IMR-90 (cell line): ENCODE measurements around the gene KRT6A. TPM values are rescaled to one million over a fixed set of nuclear protein-coding genes. Genes with fewer than 3 reads are reported as not detected.

Experiments used
- ATAC-seq: fragments of 200-7000 bp; cut with Tn5 transposase; 2 replicates; pipeline ENCODE4 v1.9.1; 2020; ENCODE audit warnings: low read depth, mild to moderate bottlenecking, moderate library complexity
- BruUV-seq: library from RNA; stranded (reverse); fragments of 400-500 nt; replicated peaks from 2 replicates; lab custom pipeline; 2021; lab: Mats Ljungman, UMichigan
- CTCF ChIA-PET: fragments of 300-600 bp; formaldehyde crosslinking; extraction: SDS; loops from one replicate; lab custom pipeline; 2021; ENCODE audit warnings: antibody characterized with exemption; lab: Yijun Ruan, JAX
- POLR2A ChIA-PET: fragments of 300-600 bp; sonication (Branson Sonifier 250); formaldehyde crosslinking; loops from one replicate; lab custom pipeline; 2022; ENCODE audit warnings: antibody characterized with exemption; ENCODE audit not compliant: unreplicated experiment; lab: Charles Lee
- DNase-seq: peaks from one replicate; pipeline ENCODE4 v3.0.0; 2013
- H2AFZ ChIP-seq: replicated peaks from 2 replicates; pipeline ENCODE3; 2013; ENCODE audit warnings: low read length, mild to moderate bottlenecking; ENCODE audit not compliant: poor library complexity
- H2AK5ac ChIP-seq: 2 replicates; pipeline ENCODE4 v1.6.1; 2013; ENCODE audit warnings: low read depth, low read length, inconsistent platforms
- H2AK9ac ChIP-seq: replicated peaks from 2 replicates; pipeline ENCODE3; 2013; ENCODE audit warnings: mild to moderate bottlenecking, low read depth, low read length, moderate library complexity; ENCODE audit not compliant: poor library complexity
- H2BK120ac ChIP-seq: 2 replicates; pipeline ENCODE4 v1.6.1; 2013; ENCODE audit warnings: low read depth, low read length, inconsistent platforms
- H2BK15ac ChIP-seq: 3 replicates; pipeline ENCODE4 v1.6.1; 2013; ENCODE audit warnings: low read depth, low read length, inconsistent platforms
- H2BK20ac ChIP-seq: 2 replicates; pipeline ENCODE4 v1.6.1; 2013; ENCODE audit warnings: low read depth, mild to moderate bottlenecking, inconsistent platforms, low read length, moderate library complexity
- H2BK5ac ChIP-seq: 2 replicates; pipeline ENCODE4 v1.6.1; 2013; ENCODE audit warnings: mild to moderate bottlenecking, low read depth, low read length, inconsistent platforms; ENCODE audit not compliant: poor library complexity, severe bottlenecking
- H3K14ac ChIP-seq: replicated peaks from 2 replicates; pipeline ENCODE4 v1.6.1; 2013; ENCODE audit warnings: low read depth, low read length, inconsistent platforms
- H3K18ac ChIP-seq: 2 replicates; pipeline ENCODE4 v1.6.1; 2013; ENCODE audit warnings: low read depth, low read length, control low read depth
- H3K23ac ChIP-seq: 2 replicates; pipeline ENCODE4 v1.6.1; 2013; ENCODE audit warnings: low read depth, low read length, inconsistent platforms
- H3K27ac ChIP-seq: 2 replicates; pipeline ENCODE4 v1.5.1; 2013; ENCODE audit warnings: mild to moderate bottlenecking, control low read depth, low read length; ENCODE audit not compliant: insufficient read depth
- H3K27me3 ChIP-seq: 2 replicates; pipeline ENCODE4 v1.6.1; 2013; ENCODE audit warnings: low read length; ENCODE audit not compliant: control insufficient read depth, insufficient read depth
- H3K36me3 ChIP-seq: 2 replicates; pipeline ENCODE4 v1.6.1; 2013; ENCODE audit warnings: low read length, mixed read lengths; ENCODE audit not compliant: control insufficient read depth, insufficient read depth
- H3K4ac ChIP-seq: 2 replicates; pipeline ENCODE4 v1.6.1; 2013; ENCODE audit warnings: low read depth, low read length, inconsistent platforms
- H3K4me1 ChIP-seq: 2 replicates; pipeline ENCODE4 v1.6.1; 2013; ENCODE audit warnings: low read length, mixed read lengths; ENCODE audit not compliant: control insufficient read depth, insufficient read depth
- H3K4me2 ChIP-seq: 2 replicates; pipeline ENCODE4 v1.6.1; 2013; ENCODE audit warnings: low read depth, mild to moderate bottlenecking, control low read depth, low read length, moderate library complexity
- H3K4me3 ChIP-seq: 2 replicates; pipeline ENCODE4 v1.5.1; 2013; ENCODE audit warnings: low read depth, mild to moderate bottlenecking, control low read depth, low read length, moderate library complexity; ENCODE audit not compliant: insufficient read depth
- H3K56ac ChIP-seq: 2 replicates; pipeline ENCODE4 v1.6.1; 2013; ENCODE audit warnings: low read length, inconsistent platforms; ENCODE audit not compliant: insufficient read depth; ENCODE audit errors: extremely low read depth
- H3K79me1 ChIP-seq, 2 experiments: 2 replicates each; pipeline ENCODE4 v1.6.1; 2013; ENCODE audit warnings: low read length in 2 of 2, inconsistent platforms in 1 of 2, low read depth in 1 of 2
- H3K9ac ChIP-seq: 2 replicates; pipeline ENCODE4 v1.6.1; 2013; ENCODE audit warnings: low read depth, low read length, control low read depth
- H3K9me1 ChIP-seq: 2 replicates; pipeline ENCODE4 v1.6.1; 2013; ENCODE audit warnings: low read length, inconsistent platforms; ENCODE audit not compliant: insufficient read depth
- H3K9me3 ChIP-seq: 2 replicates; pipeline ENCODE4 v1.6.1; 2013; ENCODE audit warnings: low read length; ENCODE audit not compliant: control insufficient read depth, insufficient read depth
- H4K20me1 ChIP-seq: 2 replicates; pipeline ENCODE4 v1.6.1; 2013; ENCODE audit warnings: low read length, inconsistent platforms; ENCODE audit not compliant: insufficient read depth
- H4K5ac ChIP-seq: 2 replicates; pipeline ENCODE4 v1.6.1; 2013; ENCODE audit warnings: mild to moderate bottlenecking, low read depth, low read length, control low read depth
- H4K8ac ChIP-seq, 2 experiments: 2 replicates each; pipeline ENCODE4 v1.6.1; 2013; ENCODE audit warnings: low read depth in 2 of 2, low read length in 2 of 2, control low read depth in 1 of 2, inconsistent platforms in 1 of 2
- H4K91ac ChIP-seq: 2 replicates; pipeline ENCODE4 v1.6.1; 2013; ENCODE audit warnings: low read depth, low read length, inconsistent platforms; ENCODE audit not compliant: insufficient read depth
- BHLHE40 ChIP-seq: fragments of 150-350 bp; IDR thresholded peaks from 2 replicates; pipeline ENCODE4 v1.6.1; 2016; ENCODE audit warnings: mild to moderate bottlenecking, low read depth, low read length
- CEBPB ChIP-seq: IDR thresholded peaks from 2 replicates; pipeline ENCODE4 v1.6.1; 2012; ENCODE audit warnings: low read depth, low read length, improper control_type of control experiment
- CHD1 ChIP-seq: IDR thresholded peaks from 2 replicates; pipeline ENCODE4 v1.6.1; 2012; ENCODE audit warnings: low read depth, low read length, improper control_type of control experiment
- FOS ChIP-seq: fragments of 150-350 bp; IDR thresholded peaks from 2 replicates; pipeline ENCODE4 v1.6.1; 2016; ENCODE audit warnings: low read depth, low read length
- MAFK ChIP-seq: IDR thresholded peaks from 2 replicates; pipeline ENCODE4 v1.6.1; 2012; ENCODE audit warnings: low read depth, low read length, improper control_type of control experiment
- MAZ ChIP-seq: IDR thresholded peaks from 2 replicates; pipeline ENCODE4 v1.6.1; 2012; ENCODE audit warnings: low read depth, mild to moderate bottlenecking, low read length, improper control_type of control experiment, moderate library complexity, borderline replicate concordance
- MXI1 ChIP-seq: IDR thresholded peaks from 2 replicates; pipeline ENCODE4 v1.6.1; 2012; ENCODE audit warnings: low read depth, mild to moderate bottlenecking, low read length, moderate library complexity, borderline replicate concordance
- NFE2L2 ChIP-seq: fragments of 150-350 bp; IDR thresholded peaks from 2 replicates; pipeline ENCODE4 v1.6.1; 2016; ENCODE audit warnings: low read depth, mild to moderate bottlenecking, low read length
- POLR2A ChIP-seq: IDR thresholded peaks from 2 replicates; pipeline ENCODE4 v1.6.1; 2012; ENCODE audit warnings: mild to moderate bottlenecking, low read depth, low read length
- RCOR1 ChIP-seq: IDR thresholded peaks from 2 replicates; pipeline ENCODE4 v1.6.1; 2012; ENCODE audit warnings: mild to moderate bottlenecking, low read length, improper control_type of control experiment; ENCODE audit not compliant: insufficient replicate concordance
- SMC3 ChIP-seq: fragments of 150-350 bp; IDR thresholded peaks from 2 replicates; pipeline ENCODE4 v1.6.1; 2016; ENCODE audit warnings: low read depth, mild to moderate bottlenecking, antibody characterized with exemption, low read length, moderate library complexity
- WGBS, 2 experiments: methylation state at CpG; one replicate each; pipeline versions ENCODE4 v1.1.5 to v1.1.7; 2013; ENCODE audit warnings: missing lambda C conversion rate in 2 of 2; ENCODE audit not compliant: insufficient read length in 1 of 2; ENCODE audit errors: extremely low coverage in 2 of 2; 5-methylcytosine and 5-hydroxymethylcytosine counted together
- dilution Hi-C: fragments of 300-500 bp; cut with HindIII; formaldehyde crosslinking; loops from one replicate; pipeline ENCODE4 v1.14.3; 2018; ENCODE audit warnings: low sequenced_read_pairs; ENCODE audit not compliant: unreplicated experiment
- in situ Hi-C: fragments of 300-500 bp; cut with MboI; formaldehyde crosslinking; loops from 3 replicates; pipeline ENCODE4 v1.14.3; 2019; ENCODE audit warnings: low sequenced_read_pairs, inconsistent platforms, mixed read lengths
- intact Hi-C: fragments of 100-400 bp; cut with micrococcal nuclease; formaldehyde crosslinking; loops from 2 replicates; pipeline ENCODE4 v1.10.0; 2022
- polyA plus RNA-seq, 3 experiments: library from polyadenylated mRNA; depleted of rRNA; stranded (reverse); fragments of >200 nt; gene quantifications; 2 replicates each; pipeline ENCODE4 v1.2.3, GENCODE V29; 2012; ENCODE audit warnings: low replicate concordance in 1 of 3
- total RNA-seq: library from RNA; depleted of rRNA; stranded (reverse); fragments of >200 nt; gene quantifications from 2 replicates; pipeline ENCODE4 v1.2.3, GENCODE V29; 2012
- TF ChIP-seq, protein P1 (sequence below): conservative IDR thresholded peaks from 2 replicates; pipeline ENCODE4 v1.5.1; 2012; ENCODE audit warnings: mild to moderate bottlenecking, low read depth, low read length, improper control_type of control experiment
- TF ChIP-seq, protein P2 (sequence below): fragments of 150-350 bp; IDR thresholded peaks from 2 replicates; pipeline ENCODE4 v1.6.1; 2017; ENCODE audit warnings: mild to moderate bottlenecking, antibody characterized with exemption, low read length, low read depth

The KRT6A gene
- total and polyA plus RNA-seq, 2 of the 4 experiments (the other 2 are of a cell fraction), result not detected

DNA sequence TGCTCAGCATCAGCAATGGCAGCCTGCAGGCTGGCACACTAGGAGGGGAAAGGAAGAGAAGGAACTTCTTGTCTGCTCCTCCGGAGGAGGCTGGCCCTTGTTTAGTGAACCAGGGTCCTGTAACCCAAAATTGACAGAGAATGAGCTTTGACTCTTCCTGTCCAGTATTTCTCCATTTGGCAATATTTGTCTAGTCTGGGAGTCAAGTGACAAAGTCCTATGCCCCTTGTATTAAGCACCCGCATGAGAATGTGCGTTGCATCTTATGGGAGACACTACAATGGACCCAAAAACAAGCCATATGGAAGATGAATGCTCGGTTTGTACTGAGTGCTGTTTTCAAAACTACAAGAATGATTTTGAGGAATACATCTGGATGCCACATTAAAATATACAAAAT is 23.2 kb downstream of the KRT6A start:
- Histone ChIP-seq H3K9ac (no peak overlapping the region), H4K91ac (no peak overlapping the region), H3K27ac (no peak overlapping the region), H2AFZ (no peak overlapping the region), H3K27me3 (peaks cover 10% of the 10 kb centered on the region), H3K4ac (no peak overlapping the region), H3K4me3 (no peak overlapping the region), H3K4me2 (no peak overlapping the region), H3K18ac (no peak overlapping the region), H2AK9ac (no peak overlapping the region), H4K20me1 (no peaks in the 10 kb centered on the region), H2BK20ac (no peak overlapping the region), H3K9me3 (no peaks in the 10 kb centered on the region), H3K14ac (no peak overlapping the region), H3K79me1 (no peaks in the 10 kb centered on the region), H4K8ac (no peak overlapping the region), H2BK5ac (no peak overlapping the region), H3K36me3 (no peaks in the 10 kb centered on the region), H4K5ac (no peak overlapping the region), H2BK120ac (no peak overlapping the region), H2AK5ac (no peak overlapping the region), H3K56ac (no peak overlapping the region), H3K9me1 (no peaks in the 10 kb centered on the region), H3K4me1 (no peaks in the 10 kb centered on the region), H3K23ac (no peak overlapping the region), H2BK15ac (no peak overlapping the region)
- ChIA-PET CTCF (no interaction called here), POLR2A (no interaction called here)
- DNase-seq (no peak), ATAC-seq (no peak)
- TF ChIP-seq MAFK, result no peak
- TF ChIP-seq FOS, result no peak
- TF ChIP-seq, protein P1, sequence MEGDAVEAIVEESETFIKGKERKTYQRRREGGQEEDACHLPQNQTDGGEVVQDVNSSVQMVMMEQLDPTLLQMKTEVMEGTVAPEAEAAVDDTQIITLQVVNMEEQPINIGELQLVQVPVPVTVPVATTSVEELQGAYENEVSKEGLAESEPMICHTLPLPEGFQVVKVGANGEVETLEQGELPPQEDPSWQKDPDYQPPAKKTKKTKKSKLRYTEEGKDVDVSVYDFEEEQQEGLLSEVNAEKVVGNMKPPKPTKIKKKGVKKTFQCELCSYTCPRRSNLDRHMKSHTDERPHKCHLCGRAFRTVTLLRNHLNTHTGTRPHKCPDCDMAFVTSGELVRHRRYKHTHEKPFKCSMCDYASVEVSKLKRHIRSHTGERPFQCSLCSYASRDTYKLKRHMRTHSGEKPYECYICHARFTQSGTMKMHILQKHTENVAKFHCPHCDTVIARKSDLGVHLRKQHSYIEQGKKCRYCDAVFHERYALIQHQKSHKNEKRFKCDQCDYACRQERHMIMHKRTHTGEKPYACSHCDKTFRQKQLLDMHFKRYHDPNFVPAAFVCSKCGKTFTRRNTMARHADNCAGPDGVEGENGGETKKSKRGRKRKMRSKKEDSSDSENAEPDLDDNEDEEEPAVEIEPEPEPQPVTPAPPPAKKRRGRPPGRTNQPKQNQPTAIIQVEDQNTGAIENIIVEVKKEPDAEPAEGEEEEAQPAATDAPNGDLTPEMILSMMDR, result no peak
- TF ChIP-seq SMC3, result no peak
- TF ChIP-seq POLR2A, result no peak
- TF ChIP-seq MXI1, result no peak
- TF ChIP-seq NFE2L2, result no peak
- TF ChIP-seq CHD1, result no peak
- no peak for TF ChIP-seq RCOR1
- TF ChIP-seq, protein P2, sequence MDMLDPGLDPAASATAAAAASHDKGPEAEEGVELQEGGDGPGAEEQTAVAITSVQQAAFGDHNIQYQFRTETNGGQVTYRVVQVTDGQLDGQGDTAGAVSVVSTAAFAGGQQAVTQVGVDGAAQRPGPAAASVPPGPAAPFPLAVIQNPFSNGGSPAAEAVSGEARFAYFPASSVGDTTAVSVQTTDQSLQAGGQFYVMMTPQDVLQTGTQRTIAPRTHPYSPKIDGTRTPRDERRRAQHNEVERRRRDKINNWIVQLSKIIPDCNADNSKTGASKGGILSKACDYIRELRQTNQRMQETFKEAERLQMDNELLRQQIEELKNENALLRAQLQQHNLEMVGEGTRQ, result no peak
- no peak for TF ChIP-seq CEBPB
- TF ChIP-seq BHLHE40, result no peak
- TF ChIP-seq MAZ, result no peak
- intact Hi-C loops (no loop called here), in situ Hi-C loops (no loop called here), dilution Hi-C loops (no loop called here)
- WGBS, 2 experiments, result no CpG with 5 or more reads among the region's 4 CpGs
- BruUV-seq, result no TSS peak
